ENCODE data around the gene COLGALT1. TPM values are rescaled to one million over a fixed set of nuclear protein-coding genes. Genes with fewer than 3 reads are reported as not detected.
"Not testable (repeated sequence)": the region's sequence is repeated elsewhere in the genome, so short reads cannot be mapped to it uniquely, and the experiment has no call there.

The COLGALT1 gene
- total RNA-seq, 1 donor from 2014 or later = 140 TPM

DNA sequence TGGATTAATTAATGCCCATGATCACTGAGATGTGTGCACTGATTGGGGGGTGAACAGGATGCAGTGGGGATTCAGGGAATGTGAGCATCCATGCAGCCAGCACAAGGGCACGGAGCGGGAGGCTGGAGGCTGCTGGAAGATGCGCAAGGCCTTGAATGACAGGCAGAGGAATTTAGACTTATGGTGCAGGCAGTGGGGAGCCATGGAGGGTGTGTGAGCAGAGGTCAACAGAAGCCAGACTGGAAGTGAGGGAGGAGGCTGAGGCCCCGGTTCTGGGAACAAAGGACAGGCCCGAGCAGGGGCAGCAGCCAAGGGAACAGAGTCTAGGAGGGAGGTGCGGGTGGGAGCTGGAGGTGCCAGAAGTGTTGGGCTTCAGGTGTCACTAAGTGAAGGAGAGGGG, 7.3 kb upstream of the COLGALT1 start:
- no peaks in the 10 kb centered on the region for H3K36me3 Mint-ChIP-seq (ENCODE audit: low read depth)
- no peak overlapping the region for H3K27ac Mint-ChIP-seq (ENCODE audit: unreplicated experiment)
- TF ChIP-seq, protein P1, sequence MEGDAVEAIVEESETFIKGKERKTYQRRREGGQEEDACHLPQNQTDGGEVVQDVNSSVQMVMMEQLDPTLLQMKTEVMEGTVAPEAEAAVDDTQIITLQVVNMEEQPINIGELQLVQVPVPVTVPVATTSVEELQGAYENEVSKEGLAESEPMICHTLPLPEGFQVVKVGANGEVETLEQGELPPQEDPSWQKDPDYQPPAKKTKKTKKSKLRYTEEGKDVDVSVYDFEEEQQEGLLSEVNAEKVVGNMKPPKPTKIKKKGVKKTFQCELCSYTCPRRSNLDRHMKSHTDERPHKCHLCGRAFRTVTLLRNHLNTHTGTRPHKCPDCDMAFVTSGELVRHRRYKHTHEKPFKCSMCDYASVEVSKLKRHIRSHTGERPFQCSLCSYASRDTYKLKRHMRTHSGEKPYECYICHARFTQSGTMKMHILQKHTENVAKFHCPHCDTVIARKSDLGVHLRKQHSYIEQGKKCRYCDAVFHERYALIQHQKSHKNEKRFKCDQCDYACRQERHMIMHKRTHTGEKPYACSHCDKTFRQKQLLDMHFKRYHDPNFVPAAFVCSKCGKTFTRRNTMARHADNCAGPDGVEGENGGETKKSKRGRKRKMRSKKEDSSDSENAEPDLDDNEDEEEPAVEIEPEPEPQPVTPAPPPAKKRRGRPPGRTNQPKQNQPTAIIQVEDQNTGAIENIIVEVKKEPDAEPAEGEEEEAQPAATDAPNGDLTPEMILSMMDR (IDR thresholded peaks at IDR 0.05) = no peak
- H3K4me1 Mint-ChIP-seq (ENCODE audit: low read depth) = peaks cover 2% of the 10 kb centered on the region
- no peaks in the 10 kb centered on the region for H3K27me3 Mint-ChIP-seq (ENCODE audit: low read depth)
- no peak overlapping the region for H3K4me3 Mint-ChIP-seq (ENCODE audit: unreplicated experiment)
- no peaks in the 10 kb centered on the region for H3K9me3 Mint-ChIP-seq (ENCODE audit: low read depth)
- DNase-seq (ENCODE audit: low spot score) = no peak

DNA sequence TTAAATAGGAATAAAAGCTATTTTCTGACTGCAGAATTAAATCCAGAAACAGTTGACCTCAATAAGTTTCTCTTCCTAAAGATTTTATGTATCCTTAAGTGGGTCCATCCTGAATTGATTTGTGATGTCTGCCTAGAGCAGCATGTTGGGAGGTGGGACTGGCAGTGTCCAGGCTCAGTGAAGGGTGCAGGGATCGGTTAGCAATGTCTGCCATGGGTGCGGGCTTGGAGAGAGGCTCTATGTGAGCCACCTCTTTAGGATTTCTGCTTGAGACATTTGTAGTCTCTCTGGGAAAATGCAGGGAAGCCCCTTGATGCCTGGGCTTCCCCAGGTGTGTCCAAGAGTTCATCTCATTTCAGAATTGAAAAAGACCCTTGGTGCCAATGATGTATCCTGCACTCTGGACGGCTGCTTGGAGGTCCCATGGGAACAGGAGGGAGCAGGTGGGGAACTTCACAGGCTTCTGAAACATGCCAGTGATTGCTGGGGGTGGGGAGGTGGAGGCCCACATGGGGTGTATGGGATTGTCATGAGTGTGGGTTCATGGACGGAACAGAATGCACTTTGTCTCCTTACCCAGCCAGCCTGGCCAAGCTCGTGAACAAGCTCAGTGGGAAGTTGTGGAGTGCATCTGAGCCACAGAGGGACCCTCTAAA, 6.2 kb upstream of the COLGALT1 start:
- peaks cover 8% of the 10 kb centered on the region for H3K4me1 Mint-ChIP-seq (ENCODE audit: low read depth)
- no peaks in the 10 kb centered on the region for H3K36me3 Mint-ChIP-seq (ENCODE audit: low read depth)
- H3K9me3 Mint-ChIP-seq (ENCODE audit: low read depth) = no peaks in the 10 kb centered on the region
- TF ChIP-seq, protein P1 (IDR thresholded peaks at IDR 0.05) = no peak
- H3K4me3 Mint-ChIP-seq (ENCODE audit: unreplicated experiment) = no peak overlapping the region
- no peaks in the 10 kb centered on the region for H3K27me3 Mint-ChIP-seq (ENCODE audit: low read depth)
- no peak overlapping the region for H3K27ac Mint-ChIP-seq (ENCODE audit: unreplicated experiment)
- DNase-seq (ENCODE audit: low spot score) = no peak

DNA sequence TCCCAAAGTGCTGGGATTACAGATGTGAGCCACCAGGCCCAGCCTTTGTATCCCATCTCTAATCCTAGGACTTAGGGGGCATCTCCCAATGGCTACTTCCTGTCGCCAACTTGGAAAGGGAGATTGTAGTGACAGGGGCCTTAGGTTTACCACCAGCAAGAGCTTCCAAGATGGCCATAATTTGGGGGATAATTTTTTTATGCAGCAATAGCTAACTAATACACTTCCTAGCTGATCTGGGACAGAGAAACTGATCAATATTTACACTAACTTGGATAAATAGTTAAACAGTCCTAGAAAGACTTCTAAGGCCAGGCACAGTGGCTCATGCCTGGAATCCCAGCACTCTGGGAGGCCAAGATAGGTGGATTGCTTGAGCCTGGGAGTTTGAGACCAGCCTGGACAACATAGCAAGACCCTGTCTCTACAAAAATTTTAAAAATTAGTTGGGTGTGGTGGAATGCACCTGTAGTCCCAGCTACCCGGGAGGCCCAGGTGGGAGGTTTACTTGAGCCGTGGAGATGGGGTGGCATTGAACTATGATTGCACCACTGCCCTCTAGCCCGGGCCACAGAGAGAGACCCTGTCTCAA, 5.3 kb upstream of the COLGALT1 start:
- no peak for DNase-seq (ENCODE audit: low spot score)
- no peak overlapping the region for H3K27ac Mint-ChIP-seq (ENCODE audit: unreplicated experiment)
- no peaks in the 10 kb centered on the region for H3K9me3 Mint-ChIP-seq (ENCODE audit: low read depth)
- no peaks in the 10 kb centered on the region for H3K36me3 Mint-ChIP-seq (ENCODE audit: low read depth)
- no peak overlapping the region for H3K4me3 Mint-ChIP-seq (ENCODE audit: unreplicated experiment)
- TF ChIP-seq, protein P1 (IDR thresholded peaks at IDR 0.05) = no peak
- no peaks in the 10 kb centered on the region for H3K27me3 Mint-ChIP-seq (ENCODE audit: low read depth)
- peaks cover 12% of the 10 kb centered on the region for H3K4me1 Mint-ChIP-seq (ENCODE audit: low read depth)

DNA sequence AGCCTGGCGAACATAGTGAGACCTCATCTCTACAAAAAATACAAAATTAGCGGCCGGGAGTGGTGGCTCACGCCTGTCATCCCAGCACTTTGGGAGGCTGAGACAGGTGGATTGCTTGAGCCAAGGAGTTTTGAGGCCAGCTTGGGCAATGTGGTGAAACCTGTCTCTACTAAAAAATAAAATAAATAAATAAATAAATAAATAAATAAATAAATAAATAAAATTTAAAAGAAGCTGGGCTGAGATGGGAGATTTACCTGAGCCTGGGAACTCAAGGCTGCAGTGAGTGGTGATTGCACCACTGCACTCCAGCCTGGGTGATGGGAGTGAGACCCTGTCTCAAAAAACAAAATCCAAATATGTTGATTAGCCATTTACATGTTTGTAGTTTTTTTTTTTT, 2.7 kb upstream of the COLGALT1 start:
- H3K4me1 Mint-ChIP-seq (ENCODE audit: low read depth) = peaks cover 22% of the 10 kb centered on the region
- peak overlapping the region; percentile 92 for H3K27ac Mint-ChIP-seq (ENCODE audit: unreplicated experiment)
- H3K9me3 Mint-ChIP-seq (ENCODE audit: low read depth); H3K27me3 Mint-ChIP-seq (ENCODE audit: low read depth); H3K36me3 Mint-ChIP-seq (ENCODE audit: low read depth); DNase-seq (ENCODE audit: low spot score); H3K4me3 Mint-ChIP-seq (ENCODE audit: unreplicated experiment): not testable (repeated sequence)

DNA sequence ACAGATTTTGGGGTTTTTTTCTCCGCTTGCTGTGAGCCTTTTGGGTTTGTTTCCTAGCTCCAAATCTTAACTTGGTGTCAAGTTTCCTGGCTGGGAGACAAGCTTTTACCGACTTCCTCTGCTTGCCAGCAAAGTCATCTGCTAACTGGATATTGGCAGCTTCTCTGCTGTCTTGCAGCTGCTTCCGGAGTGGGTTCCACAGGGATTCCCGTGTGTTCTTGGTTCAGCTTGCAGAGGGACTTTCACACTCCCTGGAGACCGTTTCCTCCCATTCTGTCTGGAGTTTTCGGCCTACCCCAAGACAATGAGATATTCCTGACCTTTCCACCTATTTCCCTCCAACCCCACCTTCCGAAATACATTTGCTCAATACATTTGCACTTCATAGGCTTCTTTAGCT, 2.2 kb upstream of the COLGALT1 start:
- peaks cover 22% of the 10 kb centered on the region for H3K4me1 Mint-ChIP-seq (ENCODE audit: low read depth)
- no peaks in the 10 kb centered on the region for H3K36me3 Mint-ChIP-seq (ENCODE audit: low read depth)
- H3K27me3 Mint-ChIP-seq (ENCODE audit: low read depth) = no peaks in the 10 kb centered on the region
- no peak for DNase-seq (ENCODE audit: low spot score)
- no peak overlapping the region for H3K4me3 Mint-ChIP-seq (ENCODE audit: unreplicated experiment)
- no peaks in the 10 kb centered on the region for H3K9me3 Mint-ChIP-seq (ENCODE audit: low read depth)
- TF ChIP-seq, protein P1 (IDR thresholded peaks at IDR 0.05) = no peak
- H3K27ac Mint-ChIP-seq (ENCODE audit: unreplicated experiment) = peak overlapping the region; percentile 92

All from chondrocyte (in vitro differentiated cells).